ENCODE data around the gene PTCD2.

PTCD2 gene, protein sequence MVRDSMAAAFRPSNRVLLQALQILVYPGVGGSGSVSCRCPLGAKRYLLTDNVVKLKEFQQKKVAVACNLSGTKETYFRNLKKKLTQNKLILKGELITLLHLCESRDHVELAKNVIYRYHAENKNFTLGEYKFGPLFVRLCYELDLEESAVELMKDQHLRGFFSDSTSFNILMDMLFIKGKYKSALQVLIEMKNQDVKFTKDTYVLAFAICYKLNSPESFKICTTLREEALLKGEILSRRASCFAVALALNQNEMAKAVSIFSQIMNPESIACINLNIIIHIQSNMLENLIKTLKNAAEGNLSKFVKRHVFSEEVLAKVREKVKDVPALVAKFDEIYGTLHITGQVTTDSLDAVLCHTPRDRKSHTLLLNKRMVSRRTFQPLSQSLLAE

DNA sequence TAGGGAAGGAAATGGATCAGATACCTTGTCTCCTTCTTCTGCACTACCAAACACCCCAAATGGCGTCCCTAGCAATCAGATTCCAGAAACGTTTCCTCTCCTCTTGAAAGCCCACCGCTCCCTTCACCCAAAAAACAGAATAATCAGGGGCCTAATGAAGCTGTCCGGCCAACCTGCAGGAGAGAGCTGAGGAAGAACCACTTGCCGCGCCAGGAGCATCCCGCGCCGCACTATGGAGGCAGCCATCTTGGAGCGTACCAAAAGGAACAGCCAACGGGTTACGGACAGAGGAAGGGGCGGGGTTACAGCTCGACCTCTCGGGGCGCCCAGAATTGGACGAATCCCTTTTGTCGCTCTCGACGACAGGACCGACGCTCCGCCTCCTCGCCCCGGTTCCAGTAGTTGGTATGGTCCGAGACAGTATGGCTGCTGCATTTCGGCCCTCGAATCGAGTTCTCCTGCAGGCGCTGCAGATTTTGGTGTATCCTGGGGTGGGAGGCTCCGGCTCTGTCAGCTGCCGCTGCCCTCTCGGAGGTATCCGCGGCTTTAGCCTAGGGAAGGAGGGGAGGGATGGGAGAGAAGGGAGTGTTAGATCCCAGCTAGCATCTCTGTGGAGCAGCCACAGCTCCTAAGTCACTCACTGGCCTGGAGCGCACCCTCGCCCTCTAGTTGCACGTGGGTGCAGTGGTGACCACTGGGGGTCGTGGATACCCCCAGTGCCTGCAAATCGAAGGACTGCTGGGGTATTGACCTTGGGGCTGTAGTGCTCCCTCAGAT lies at the start of gene PTCD2, which contains the start of gene MRPS27:
TSS of gene PTCD2 (plus strand) at position 398 of the 777 bp plus-strand sequence. CDS start at position 408, 10 bp downstream.
TSS of gene MRPS27 (minus strand) at position 265 of the 777 bp plus-strand sequence. CDS start at position 246, 19 bp downstream.
- peak; percentile 96 for DNase-seq

DNA sequence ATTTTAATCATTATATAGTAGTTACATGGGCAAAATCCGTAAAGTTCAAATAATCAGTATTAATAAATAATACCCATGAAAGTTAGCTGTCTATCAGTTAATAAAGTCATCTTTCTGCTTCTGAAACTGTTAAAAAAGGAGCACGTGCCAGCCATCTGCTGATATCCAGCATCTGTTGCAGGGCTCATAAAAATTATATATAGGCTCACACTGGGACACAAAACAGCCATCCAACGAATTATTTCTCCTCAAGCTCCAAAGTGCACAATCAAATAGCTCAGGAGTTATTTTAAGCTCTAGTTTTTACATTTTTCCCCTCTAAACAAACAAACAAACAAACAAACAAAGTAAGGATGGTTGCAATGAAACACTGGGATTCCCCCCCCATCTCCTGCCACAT lies 48.5 kb upstream of the PTCD2 start:
- no peak for DNase-seq

DNA sequence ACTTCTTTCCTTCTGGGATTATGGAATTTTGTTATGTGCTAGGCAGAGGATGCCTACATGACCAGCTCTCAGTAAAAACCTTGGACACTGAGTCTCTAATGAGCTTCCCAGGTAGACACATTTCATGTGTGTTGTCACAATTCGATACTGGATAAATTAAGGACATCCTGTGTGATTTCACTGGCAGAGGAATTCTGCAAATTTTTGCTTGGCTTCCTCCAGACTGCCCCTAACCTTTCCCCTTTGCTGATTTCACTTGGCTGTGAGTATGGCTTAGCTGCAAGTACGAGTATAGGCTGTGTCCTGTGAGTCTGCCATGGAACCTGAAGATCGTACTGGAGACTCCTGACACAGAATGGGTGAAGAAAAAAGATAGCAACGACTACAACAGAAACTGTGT lies 47.8 kb upstream of the PTCD2 start:
- no peak for DNase-seq

DNA sequence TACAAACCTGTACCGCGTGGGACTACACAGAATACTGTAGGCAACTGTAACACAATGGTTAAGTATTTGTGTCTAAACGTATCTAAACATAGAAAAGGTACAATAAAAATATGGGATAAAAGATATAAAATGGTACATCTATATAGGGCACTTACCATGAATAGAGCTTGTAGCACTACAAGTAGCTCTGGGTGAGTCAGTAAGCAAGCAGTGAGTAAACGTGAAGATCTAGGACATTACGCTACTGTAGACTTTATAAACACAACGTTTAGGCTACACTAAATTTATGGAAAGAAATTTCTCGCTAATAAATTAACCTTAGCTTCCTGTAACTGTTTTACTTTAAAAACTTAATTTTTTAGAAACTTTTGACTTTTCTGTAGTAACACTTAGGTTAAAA lies 46.6 kb upstream of the PTCD2 start:
- DNase-seq: no peak

DNA sequence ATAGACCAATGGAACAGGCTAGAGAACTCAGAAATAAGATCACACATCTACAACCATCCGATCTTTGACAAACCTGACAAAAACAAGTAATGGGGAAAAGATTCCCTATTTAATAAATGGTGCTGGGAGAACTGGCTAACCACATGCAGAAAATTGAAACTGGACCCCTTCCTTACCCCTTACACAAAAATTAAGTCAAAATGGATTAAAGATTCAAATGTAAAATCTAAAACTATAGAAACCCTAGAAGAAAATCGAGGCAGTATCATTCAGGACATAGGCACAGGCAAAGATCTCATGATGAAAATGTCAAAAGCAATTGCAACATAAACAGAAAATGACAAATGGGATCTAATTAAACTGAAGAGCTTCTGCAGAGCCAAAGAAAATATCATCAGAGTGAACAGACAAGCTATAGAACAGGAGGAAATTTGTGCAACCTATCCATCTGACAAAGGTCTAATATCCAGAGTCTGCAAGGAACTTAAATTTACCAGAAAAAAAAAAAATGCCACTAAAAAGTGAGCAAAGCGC lies 43.9 kb upstream of the PTCD2 start:
- DNase-seq: no peak

DNA sequence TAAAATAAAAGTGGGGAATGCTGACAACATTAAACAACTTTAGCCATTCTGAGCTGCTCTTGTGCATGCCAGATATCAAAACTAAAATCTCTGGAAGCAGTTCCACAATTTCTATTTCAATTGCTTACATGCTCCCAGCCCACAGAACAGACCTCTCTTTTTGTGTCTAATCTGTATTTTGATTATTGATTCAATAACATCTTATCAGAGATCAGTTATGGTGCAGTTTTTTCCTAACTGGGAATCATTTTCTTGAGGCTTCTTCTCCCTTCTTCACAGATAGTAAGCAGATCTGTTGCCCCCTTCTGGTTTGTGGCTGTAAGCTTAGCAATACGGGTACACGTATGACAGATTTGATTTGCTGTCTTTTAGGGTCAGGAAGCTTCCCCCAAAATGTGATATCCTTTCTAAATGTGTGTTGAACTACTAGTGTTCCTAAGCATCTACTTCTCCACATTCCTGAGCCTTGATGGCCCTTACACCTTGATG lies 39.5 kb upstream of the PTCD2 start:
- no peak for DNase-seq

DNA sequence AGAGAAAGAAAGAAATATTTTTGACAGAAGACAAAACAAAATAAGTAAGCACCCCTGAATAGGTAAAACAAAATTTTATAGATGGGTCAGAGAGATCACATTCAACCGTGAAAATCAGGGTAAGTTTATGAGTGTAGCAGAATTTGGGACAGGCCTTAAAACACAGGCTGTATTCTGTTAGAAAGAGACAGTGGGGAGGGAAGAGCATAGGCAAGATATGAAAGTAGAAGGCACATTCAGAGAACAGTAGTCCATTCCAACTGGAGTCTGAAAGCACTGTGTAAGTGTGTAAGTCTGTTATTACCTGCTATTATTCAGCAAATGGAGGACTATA lies 38.8 kb upstream of the PTCD2 start:
- DNase-seq: no peak

DNA sequence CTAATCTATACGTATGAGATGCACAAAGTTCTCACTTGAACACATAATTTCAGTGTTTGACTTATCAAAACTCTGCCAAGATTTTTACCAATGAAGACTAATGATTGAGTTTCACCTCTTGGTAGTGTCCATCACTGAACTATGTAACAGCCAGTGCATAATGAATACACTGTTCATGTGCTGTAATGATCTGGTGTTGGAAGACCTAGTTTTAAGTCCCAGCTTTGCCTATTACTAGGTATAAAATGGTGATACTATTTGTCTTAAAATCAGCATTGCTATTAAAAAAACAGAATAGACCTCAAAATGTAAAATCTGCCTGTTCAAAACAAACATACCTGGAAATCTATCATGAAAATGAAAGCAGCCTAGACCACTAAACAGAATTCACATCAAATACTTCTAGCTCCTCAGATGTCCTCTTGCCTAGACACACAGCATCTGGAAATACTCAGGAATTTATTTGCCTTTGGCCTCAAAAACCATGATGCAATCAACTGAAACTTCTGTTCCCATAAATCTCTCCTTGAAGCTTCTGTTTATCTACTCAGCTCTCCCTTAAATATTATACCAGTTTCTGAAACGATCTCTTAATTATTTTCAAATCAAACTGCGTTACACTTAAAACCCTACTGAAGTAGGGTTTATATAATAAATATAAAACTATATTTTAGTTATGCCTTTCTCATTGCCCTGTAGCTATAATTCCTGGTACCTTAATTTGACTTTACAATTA lies 38.2 kb upstream of the PTCD2 start:
- DNase-seq: no peak

DNA sequence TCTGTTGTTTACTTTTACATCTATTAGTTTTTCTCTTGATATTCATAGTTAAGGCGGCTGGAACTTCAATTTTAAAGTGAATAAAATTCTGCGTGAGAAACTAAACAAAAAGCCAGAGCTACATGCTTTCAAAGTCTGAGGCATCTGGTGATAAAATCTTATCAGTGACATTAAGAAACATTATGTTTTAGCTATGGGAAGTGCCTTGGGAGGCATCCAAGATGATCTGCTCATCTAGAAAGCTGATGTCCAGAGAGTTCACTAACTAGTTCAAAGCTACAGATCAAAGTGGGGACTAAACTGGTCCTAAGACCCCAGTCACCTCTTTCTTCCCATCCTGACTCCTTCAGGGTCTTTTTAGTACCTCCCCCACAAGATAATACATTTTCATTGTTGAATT lies 37.3 kb upstream of the PTCD2 start:
- no peak for DNase-seq

DNA sequence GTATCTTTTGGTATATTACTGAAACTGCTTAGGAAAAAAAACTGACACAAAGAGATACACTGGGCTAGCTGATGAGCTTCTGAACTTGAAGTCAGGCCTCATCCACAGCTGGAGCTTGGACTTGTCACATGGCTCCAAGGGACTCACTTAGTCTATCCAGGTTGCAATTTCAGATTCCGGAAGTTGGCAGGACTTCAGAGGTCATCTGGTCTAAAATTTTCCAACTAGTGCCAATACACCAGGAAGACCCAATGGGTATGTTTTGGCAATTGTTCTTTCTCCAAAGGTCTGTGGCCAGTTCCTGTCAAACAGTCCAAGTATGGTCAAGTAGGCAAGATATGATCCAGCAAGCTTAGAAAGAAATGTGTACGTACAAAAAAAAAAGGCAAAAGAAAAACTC lies 36.8 kb upstream of the PTCD2 start:
- DNase-seq: no peak

DNA sequence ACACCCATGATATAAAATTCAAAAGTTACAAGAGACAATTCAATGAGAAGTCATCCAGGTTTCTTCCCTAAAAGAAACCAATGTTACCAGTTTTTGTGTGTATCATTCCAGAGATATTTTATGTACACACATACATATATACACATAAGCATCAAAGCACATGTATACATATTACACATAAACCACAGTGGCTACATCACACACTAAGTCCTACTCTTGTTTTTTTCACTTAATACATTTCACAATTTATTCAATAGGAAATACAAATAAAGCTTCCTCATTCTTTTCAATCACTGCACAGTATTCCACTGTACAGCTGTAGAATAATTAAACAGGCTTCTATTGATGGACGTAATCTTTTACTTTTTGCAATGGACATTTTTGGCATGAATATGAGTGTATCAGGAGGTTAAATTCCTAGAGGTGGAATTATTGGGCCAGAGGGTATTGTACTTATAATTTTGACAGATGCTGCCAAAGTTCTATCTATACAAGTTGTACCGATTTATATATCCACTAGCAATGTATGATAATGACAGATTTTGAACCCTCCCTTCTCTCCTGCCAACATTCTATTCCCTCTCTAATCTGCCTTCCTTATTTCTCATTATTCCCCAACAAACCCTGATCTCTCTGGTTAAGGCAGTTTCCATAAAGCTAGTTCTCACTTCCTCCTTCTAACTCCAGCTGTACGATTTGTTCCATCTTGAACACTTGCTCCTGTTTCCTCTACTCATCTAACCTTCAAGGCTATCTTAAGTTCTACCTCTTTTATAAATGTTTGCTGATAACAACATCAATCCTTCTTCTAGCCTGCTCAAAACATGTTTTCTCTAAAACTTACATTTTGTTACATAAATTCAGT lies 35.4 kb upstream of the PTCD2 start:
- DNase-seq: no peak

DNA sequence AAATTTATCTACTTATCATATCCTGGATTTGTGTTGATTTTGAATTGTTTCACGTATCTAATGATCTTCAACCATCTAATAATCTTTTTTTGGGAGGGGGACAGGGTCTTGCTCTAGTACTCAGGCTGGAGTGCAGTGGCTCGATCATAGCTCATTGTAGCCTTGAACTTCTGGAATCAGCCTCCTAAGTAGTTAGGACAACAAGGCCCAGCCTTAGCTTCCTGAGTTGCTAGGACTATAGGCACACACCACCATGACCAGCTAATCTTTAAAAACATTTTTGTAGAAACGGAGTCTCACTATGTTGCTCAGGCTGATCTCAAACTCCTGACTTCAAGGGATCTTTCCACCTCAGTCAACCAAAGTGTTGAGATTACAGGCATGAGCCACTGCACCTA lies 34.8 kb upstream of the PTCD2 start:
- DNase-seq: no peak

DNA sequence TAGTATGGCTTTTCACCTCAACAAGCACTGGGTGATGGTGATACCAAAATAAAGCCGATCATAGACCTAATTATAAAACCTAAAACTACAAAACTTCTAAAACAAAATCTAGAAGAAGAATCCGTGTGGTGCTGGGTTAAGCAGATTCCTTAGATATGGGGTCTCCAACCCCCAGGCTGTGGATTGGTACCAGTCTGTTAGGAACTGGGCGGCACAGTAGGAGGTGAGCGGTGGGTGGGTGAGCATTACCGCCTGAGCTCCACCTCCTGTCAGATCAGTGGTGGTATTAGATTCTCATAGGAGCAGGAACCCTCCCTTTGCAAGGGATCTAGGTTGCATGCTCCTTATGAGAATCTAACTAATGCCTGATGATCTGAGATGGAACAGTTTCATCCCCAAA lies 33.4 kb upstream of the PTCD2 start:
- DNase-seq: no peak

DNA sequence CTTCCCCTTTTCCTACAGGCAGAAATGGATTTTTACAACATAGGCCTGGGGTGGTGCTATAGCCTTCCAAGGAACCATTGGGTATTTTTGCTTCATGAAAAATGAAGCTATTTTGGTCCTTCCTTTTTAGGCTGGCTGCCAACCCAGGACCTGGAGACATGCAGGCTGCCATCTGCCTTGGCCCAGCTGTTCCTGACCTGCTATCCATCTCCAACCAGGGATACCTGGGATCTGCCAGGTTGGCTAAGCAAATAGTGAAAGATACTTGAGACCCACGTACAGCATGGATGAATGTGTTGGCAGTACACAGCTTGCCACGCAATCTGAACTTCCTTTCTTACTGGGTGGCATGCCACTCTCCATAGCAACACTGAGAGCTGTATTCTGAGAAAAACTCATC lies 31.2 kb upstream of the PTCD2 start:
- no peak for DNase-seq

DNA sequence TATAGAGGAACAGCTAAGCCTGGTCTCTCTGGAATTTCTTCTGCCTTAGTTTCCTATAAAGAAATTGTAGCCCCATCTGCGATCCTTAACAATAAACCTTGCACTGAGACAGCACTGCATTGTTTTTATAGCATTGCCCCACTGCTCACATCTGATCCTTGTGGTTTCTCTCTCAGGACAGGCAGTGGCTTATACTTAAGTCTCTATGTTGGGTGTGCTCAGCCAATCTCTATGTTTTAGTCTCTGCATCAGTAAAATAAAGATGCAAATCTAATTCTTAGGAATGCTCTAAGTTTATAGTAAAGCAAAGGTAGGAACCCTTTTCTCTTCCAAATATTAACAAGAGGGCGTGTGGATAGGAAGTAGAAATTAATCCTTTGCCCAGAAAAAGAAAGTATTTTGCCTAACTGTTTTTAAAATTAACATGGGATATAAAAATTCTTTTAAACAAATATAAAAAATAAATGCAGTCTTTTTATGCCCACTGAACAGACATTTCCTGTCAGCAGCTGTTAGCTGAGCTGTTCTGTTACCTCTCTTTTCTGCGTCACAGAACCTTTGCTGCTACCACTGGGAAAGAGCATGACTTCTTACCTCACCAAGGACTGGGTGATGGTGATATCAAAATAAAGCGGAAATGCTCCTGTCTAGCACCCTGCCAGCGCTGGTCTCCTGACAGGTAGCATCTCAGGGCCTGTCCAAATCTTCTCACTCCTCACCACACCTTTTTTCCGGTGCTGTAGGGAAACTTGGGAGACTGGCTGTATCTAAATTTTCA lies 29.6 kb upstream of the PTCD2 start:
- DNase-seq: no peak

DNA sequence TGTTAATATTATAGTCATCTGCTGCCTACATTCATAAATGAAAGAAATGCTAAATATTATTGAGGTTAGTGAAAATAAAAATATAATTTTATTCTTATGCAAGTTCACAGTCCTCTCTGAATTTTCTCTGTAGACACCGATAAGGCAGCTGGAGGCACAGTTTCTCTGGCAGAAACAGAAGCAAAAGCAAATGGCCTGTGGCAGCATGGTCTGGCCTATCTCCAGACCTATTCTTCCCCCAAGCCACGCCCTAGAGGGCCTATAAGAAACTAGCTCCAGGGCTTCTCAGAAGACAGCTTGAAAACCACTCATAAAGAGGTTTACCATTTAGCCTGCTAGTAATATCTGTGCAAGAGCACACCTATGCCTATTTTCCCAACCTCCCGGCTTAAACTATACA lies 28.6 kb upstream of the PTCD2 start:
- DNase-seq: no peak

DNA sequence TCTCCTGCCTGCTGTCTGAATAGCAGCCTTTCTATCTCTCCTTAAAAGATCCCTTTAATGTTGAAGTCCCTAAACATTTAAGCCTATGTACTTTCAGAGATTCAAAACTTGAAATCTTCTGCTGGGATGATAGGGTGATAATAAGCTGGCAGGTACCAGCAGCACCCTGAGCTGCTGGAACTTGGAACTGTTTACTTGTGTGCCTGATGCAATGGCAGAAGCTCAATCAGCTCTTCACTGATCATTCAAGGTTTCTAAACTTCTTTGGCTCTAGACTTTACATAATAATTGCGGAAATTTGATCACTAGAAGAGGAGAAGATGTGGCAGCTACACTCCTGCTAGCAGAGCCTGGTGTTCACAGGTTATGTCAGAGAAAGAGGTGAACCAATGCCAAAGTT lies 27.8 kb upstream of the PTCD2 start:
- no peak for DNase-seq

DNA sequence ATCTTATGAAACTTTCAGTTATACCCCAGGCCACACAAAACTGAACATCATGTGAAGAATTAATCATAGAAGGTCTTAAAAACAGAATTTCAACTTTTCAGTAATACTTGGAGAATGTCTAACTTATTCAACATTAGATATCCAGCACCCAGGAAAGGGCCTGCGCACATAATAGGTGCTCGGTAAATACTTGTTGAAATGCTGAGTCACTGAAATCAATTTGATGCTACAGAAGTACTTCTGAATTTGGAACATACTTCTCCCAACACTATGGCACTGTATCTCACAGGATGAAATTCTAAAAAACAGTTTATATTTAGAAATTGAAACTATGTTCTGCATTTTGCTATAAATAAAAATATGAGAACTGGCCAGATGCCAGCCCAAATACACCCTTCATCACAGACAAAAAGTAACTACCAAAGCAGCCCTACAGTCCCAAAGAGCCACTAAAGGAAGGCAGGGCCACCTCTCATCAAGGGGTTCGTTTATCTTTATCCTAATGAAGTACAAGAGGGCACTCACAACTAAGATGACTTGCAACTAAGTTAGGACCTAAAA lies 26.6 kb upstream of the PTCD2 start:
- no peak for DNase-seq

DNA sequence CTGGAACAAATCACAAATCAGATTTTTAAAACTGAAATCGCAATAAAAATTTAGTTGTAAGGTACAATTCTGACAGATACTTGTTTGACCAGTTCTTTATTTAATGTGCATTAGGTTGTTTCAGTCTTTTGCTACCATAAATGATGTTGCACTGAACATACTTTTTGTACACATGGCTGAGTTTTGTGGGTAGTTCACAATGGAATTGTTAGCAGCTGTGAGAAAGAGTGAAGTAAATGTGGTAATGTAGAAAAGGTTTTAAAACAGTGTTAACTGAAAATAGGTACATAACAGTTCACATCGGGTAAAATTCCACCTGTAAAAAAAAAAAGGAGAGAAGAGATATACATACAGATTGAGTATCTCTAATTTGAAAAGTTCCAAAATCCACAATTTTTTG lies 25.7 kb upstream of the PTCD2 start:
- DNase-seq: no peak

DNA sequence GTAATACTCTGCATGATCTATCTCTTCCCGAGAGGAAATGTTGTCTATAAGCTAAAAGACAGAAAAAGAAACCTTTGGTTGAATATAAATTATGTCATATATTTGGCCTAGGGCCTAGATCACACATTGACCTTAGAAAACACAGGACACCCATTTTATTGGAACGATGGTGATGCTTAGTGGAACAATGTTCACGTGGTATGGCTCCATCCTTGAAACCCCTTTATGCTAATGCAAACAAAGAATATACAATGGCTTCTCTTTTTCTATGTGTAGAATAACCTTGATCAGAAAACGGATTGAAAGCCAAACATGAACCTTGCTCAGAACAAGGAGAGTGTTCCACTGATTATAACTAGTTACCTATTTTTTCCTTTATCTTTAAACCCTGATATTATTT lies 24.6 kb upstream of the PTCD2 start:
- DNase-seq: no peak

DNA sequence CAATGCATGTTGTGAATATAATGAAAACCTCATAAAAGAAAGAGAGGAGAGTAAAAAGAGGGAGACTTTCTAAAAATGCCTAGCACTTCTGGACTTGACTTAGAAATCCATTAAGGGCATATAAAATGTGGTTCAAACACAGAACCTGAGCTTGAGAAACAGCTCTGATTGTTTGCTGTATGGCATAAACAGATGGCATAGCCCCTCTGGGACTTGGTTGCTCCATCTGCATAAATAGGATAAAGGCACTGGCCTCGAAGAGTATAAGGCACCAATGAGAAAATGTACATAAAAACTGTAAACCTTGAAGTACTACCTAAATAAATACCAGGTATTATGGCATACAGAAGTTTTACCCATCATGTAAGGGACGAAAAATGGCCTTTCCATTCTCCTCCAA lies 23.9 kb upstream of the PTCD2 start:
- DNase-seq: no peak
